ENCODE measurements around the gene HABP4. TPM values are rescaled to one million over a fixed set of nuclear protein-coding genes. Genes with fewer than 3 reads are reported as not detected.

Gene HABP4
- total and polyA plus RNA-seq, 9 of the 15 experiments (the other 6 are each of a cell fraction or from before 2014, with no cell fraction given): 0.38 to 2.4 (median 1.9) TPM

DNA sequence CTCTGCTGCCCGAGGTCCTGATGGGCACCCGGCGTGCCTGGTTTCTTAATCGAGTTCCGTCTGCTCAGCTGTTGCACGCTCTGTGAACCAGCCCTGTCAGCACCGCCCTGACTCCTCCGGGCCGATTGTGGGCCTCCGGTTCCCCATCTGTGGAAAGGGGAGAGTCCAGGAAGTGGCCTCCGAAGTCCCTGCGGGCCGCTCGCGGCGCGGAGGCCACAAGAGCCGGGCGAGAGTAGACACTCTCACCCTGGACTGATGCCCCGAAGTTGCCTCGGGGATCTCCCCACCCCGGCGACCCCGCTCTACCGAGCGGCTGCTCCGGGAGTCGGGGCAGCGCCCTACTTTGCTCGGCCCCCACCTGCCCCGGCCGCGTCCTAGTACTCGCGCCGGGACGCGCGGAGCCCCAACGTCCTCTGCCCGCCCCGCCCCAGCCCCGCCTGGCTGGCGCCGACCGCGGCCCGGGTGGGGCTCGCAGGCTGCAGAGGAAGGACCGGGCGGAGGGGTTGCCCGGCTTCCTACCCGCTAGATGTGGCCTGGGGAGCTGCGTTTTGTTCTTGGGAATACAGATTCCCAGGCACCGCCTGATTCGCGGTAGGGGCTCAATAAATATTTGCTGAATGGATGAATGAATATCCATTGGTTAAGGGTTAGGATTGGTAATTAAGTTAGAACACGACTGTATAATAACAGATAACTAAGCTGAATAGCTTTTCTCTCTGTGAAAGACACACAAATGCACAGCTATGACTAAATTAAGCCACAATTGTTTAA is 30.9 kb upstream of the HABP4 start (continued):
- no peak for TF ChIP-seq ARID2 (IDR thresholded peaks at IDR 0.05)
- TF ChIP-seq ZNF384 (IDR thresholded peaks at IDR 0.05; ENCODE audit: low read depth, low read length): no peak
- no peak for TF ChIP-seq ARID3B (CRISPR knock-in tag; IDR thresholded peaks at IDR 0.05; ENCODE audit: borderline replicate concordance)
- 0 out of 2 replicates have a peak, but pooled peaks have one; percentile 15 for TF ChIP-seq NFIC (IDR thresholded peaks at IDR 0.05)
- TF ChIP-seq, protein P1, sequence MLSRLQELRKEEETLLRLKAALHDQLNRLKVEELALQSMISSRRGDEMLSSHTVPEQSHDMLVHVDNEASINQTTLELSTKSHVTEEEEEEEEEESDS (CRISPR knock-in tag; IDR thresholded peaks at IDR 0.05): no peak
- no peak for TF ChIP-seq TEAD2 (tag; IDR thresholded peaks at IDR 0.05)
- TF ChIP-seq HDAC6 (IDR thresholded peaks at IDR 0.05; ENCODE audit: low read depth, low read length): no peak
- no peak for TF ChIP-seq EGR1 (conservative IDR thresholded peaks at IDR 0.05)
- TF ChIP-seq MCM2 (IDR thresholded peaks at IDR 0.05; ENCODE audit: low read depth): no peak
- TF ChIP-seq HDAC3 (IDR thresholded peaks at IDR 0.05; ENCODE audit: borderline replicate concordance, partially characterized antibody): peak; percentile 58
- TF ChIP-seq ZBTB11 (CRISPR knock-in tag; IDR thresholded peaks at IDR 0.05): 0 out of 6 replicates have a peak, but pooled peaks of 1 of the 3 experiments have one; percentile 2
- peak; percentile 63 for TF ChIP-seq TBP (optimal IDR thresholded peaks at IDR 0.05; ENCODE audit: low read depth, low read length)
- no peak for TF ChIP-seq ZNF780A (CRISPR knock-in tag; IDR thresholded peaks at IDR 0.05)
- 0 out of 2 replicates have a peak, but pooled peaks have one; percentile 48 for TF ChIP-seq ARID3A (IDR thresholded peaks at IDR 0.05; ENCODE audit: borderline replicate concordance, low read depth, low read length)
- peak; percentile 56 for TF ChIP-seq TFAP4 (CRISPR knock-in tag; IDR thresholded peaks at IDR 0.05; ENCODE audit: borderline replicate concordance)
